DND-41 (cell line): ENCODE data around the gene SPDYA.
"Not testable (repeated sequence)": the region's sequence is repeated elsewhere in the genome, so short reads cannot be mapped to it uniquely, and the experiment has no call there.

ENCODE experiments used
- ATAC-seq: fragments of 200-7000 bp; cut with Tn5 transposase; 3 replicates; pipeline ENCODE4 v1.9.1; 2021; ENCODE audit warnings: low read depth; ENCODE audit not compliant: insufficient read depth
- DNase-seq: peaks from one replicate; pipeline ENCODE4 v3.0.0-alpha.2; 2020
- H2AFZ ChIP-seq: 2 replicates; pipeline ENCODE4 v1.6.0; 2012; ENCODE audit warnings: low read depth, low read length
- H3K27ac ChIP-seq: 2 replicates; pipeline ENCODE4 v1.5.1; 2012; ENCODE audit warnings: low read length, inconsistent platforms
- H3K27me3 ChIP-seq: fragments of 200-600 bp; sonication (generic); 2 replicates; pipeline ENCODE4 v1.6.0; 2012; ENCODE audit warnings: low read length, mild to moderate bottlenecking, inconsistent platforms; ENCODE audit not compliant: insufficient read depth, poor library complexity
- H3K36me3 ChIP-seq: 2 replicates; pipeline ENCODE4 v1.5.1; 2012; ENCODE audit warnings: low read length, inconsistent platforms; ENCODE audit not compliant: insufficient read depth
- H3K4me1 ChIP-seq: 2 replicates; pipeline ENCODE4 v1.5.1; 2012; ENCODE audit warnings: mild to moderate bottlenecking, low read length; ENCODE audit not compliant: insufficient read depth
- H3K4me2 ChIP-seq: 2 replicates; pipeline ENCODE4 v1.6.0; 2012; ENCODE audit warnings: mild to moderate bottlenecking, moderate library complexity, low read length, inconsistent platforms; ENCODE audit not compliant: insufficient read depth
- H3K4me3 ChIP-seq, 2 experiments: fragments of 200-600 bp in 1 of 2; shearing (Covaris generic) in 1 of 2; 2 replicates each; pipeline ENCODE4 v1.5.1; 2012 to 2016; ENCODE audit warnings: inconsistent platforms in 2 of 2, low read length in 2 of 2, mild to moderate bottlenecking in 2 of 2, low read depth in 1 of 2, moderate library complexity in 1 of 2
- H3K79me2 ChIP-seq: 2 replicates; pipeline ENCODE4 v1.6.0; 2012; ENCODE audit warnings: low read length, inconsistent platforms; ENCODE audit not compliant: insufficient read depth
- H3K9ac ChIP-seq: 2 replicates; pipeline ENCODE4 v1.6.0; 2012; ENCODE audit warnings: low read depth, mild to moderate bottlenecking, inconsistent platforms, low read length, moderate library complexity
- H3K9me3 ChIP-seq: 2 replicates; pipeline ENCODE4 v1.5.1; 2012; ENCODE audit warnings: low read length, moderate library complexity, mild to moderate bottlenecking, inconsistent platforms; ENCODE audit not compliant: insufficient read depth, severe bottlenecking
- H4K20me1 ChIP-seq: 2 replicates; pipeline ENCODE4 v1.6.0; 2012; ENCODE audit warnings: low read length; ENCODE audit not compliant: insufficient read depth
- CTCF ChIP-seq: IDR thresholded peaks from 2 replicates; pipeline ENCODE4 v1.5.1; 2012; ENCODE audit warnings: borderline replicate concordance, low read length, moderate library complexity, mild to moderate bottlenecking; ENCODE audit not compliant: poor library complexity, severe bottlenecking; ENCODE audit errors: extremely low read depth
- EZH2 ChIP-seq: IDR thresholded peaks from 3 replicates; pipeline ENCODE4 v1.6.1; 2012; ENCODE audit warnings: borderline replicate concordance, low read depth, mild to moderate bottlenecking, moderate library complexity, low read length, inconsistent platforms; ENCODE audit not compliant: severe bottlenecking

SPDYA gene

GRCh38 chr2:28782423-28782822, 28.2 kb upstream of the SPDYA start:
- Histone ChIP-seq H3K36me3 (peaks cover 89% of the 10 kb centered on the region), H3K27ac (no peak overlapping the region), H3K4me1 (no peaks in the 10 kb centered on the region), H3K9ac (no peak overlapping the region), H3K4me2 (no peak overlapping the region), H3K9me3 (no peaks in the 10 kb centered on the region), H3K27me3 (no peaks in the 10 kb centered on the region), H2AFZ (no peak overlapping the region), H3K4me3 (no peak overlapping the region), H4K20me1 (no peaks in the 10 kb centered on the region), H3K79me2 (peaks cover 9% of the 10 kb centered on the region)
- ATAC-seq (no peak), DNase-seq (no peak)
- TF ChIP-seq CTCF (no peak), EZH2 (no peak)

GRCh38 chr2:28784570-28784969, 26.1 kb upstream of the SPDYA start:
- H3K4me1 ChIP-seq, H2AFZ ChIP-seq, ATAC-seq, H3K27me3 ChIP-seq, H3K9ac ChIP-seq, H3K4me3 ChIP-seq, H3K4me2 ChIP-seq, H3K79me2 ChIP-seq, H4K20me1 ChIP-seq, H3K9me3 ChIP-seq, H3K27ac ChIP-seq, DNase-seq: not testable (repeated sequence)
- peaks cover 89% of the 10 kb centered on the region for H3K36me3 ChIP-seq

- Histone ChIP-seq H3K36me3 (peaks cover 92% of the 10 kb centered on the region), H3K9me3 (no peaks in the 10 kb centered on the region), H3K27me3 (no peaks in the 10 kb centered on the region), H3K9ac (no peak overlapping the region), H3K4me2 (no peak overlapping the region), H2AFZ (no peak overlapping the region), H4K20me1 (no peaks in the 10 kb centered on the region; the same call in 1 of the 2 replicates), H3K27ac (no peak overlapping the region), H3K4me1 (no peaks in the 10 kb centered on the region), H3K4me3 (no peak overlapping the region), H3K79me2 (peaks cover 28% of the 10 kb centered on the region; the same call in 1 of the 2 replicates)
- TF ChIP-seq CTCF: no peak
- TF ChIP-seq EZH2: no peak
- DNase-seq (no peak), ATAC-seq (no peak)
Measured at GRCh38 chr2:28796620-28797019, 14.0 kb upstream of the SPDYA start.

GRCh38 chr2:28801726-28802125, 8.9 kb upstream of the SPDYA start:
- Histone ChIP-seq H3K27me3 (no peaks in the 10 kb centered on the region), H3K9ac (no peak overlapping the region), H3K9me3 (no peaks in the 10 kb centered on the region), H2AFZ (no peak overlapping the region), H3K79me2 (peaks cover 10% of the 10 kb centered on the region; the same call in 1 of the 2 replicates), H3K27ac (no peak overlapping the region), H3K4me1 (no peaks in the 10 kb centered on the region), H4K20me1 (no peaks in the 10 kb centered on the region; the same call in 1 of the 2 replicates), H3K4me2 (no peak overlapping the region), H3K4me3 (no peak overlapping the region), H3K36me3 (peaks cover 74% of the 10 kb centered on the region)
- DNase-seq (no peak), ATAC-seq (no peak)
- TF ChIP-seq CTCF: no peak
- TF ChIP-seq EZH2: no peak
